Stimulated activated CD8-positive, alpha-beta memory T cell treated with anti-CD3 and anti-CD28 coated beads, Interleukin-7, amount 100 ng/mL, for 4 hours (primary cell): ENCODE data around the gene KLHL7.
"Not testable (repeated sequence)": the region's sequence is repeated elsewhere in the genome, so short reads cannot be mapped to it uniquely, and the experiment has no call there.

Experiments used
- DNase-seq, 2 donors: peaks; one replicate each; pipeline ENCODE4 v3.0.0-alpha.2; 2020; ENCODE audit warnings: low read depth in 2 of 2

KLHL7 gene

GRCh38 chr7:23183279-23184012 is 77.9 kb downstream of the KLHL7 start:
- DNase-seq: no peak

GRCh38 chr7:23184291-23184690 is 78.7 kb downstream of the KLHL7 start:
- no peak for DNase-seq

GRCh38 chr7:23184709-23185359 is 79.2 kb downstream of the KLHL7 start:
- no peak for DNase-seq

GRCh38 chr7:23185980-23186379 is 80.4 kb downstream of the KLHL7 start:
- DNase-seq: no peak

- DNase-seq: no peak
Observed at GRCh38 chr7:23191022-23191421, 85.4 kb downstream of the KLHL7 start.

GRCh38 chr7:23193650-23194227 is 88.2 kb downstream of the KLHL7 start:
- not testable (repeated sequence) for DNase-seq

- no peak for DNase-seq
Observed at GRCh38 chr7:23196306-23196705, 90.7 kb downstream of the KLHL7 start.

GRCh38 chr7:23197745-23198144 is 92.2 kb downstream of the KLHL7 start:
- DNase-seq: not testable (repeated sequence)

GRCh38 chr7:23200331-23200730 is 94.7 kb downstream of the KLHL7 start:
- no peak for DNase-seq

- DNase-seq: no peak
Observed at GRCh38 chr7:23204241-23204640, 98.7 kb downstream of the KLHL7 start.

GRCh38 chr7:23205577-23205908 is 100.0 kb downstream of the KLHL7 start:
- DNase-seq: no peak

GRCh38 chr7:23205909-23206767 is 100.6 kb downstream of the KLHL7 start:
- DNase-seq: no peak

GRCh38 chr7:23207021-23207420 is 101.4 kb downstream of the KLHL7 start:
- no peak for DNase-seq

GRCh38 chr7:23207884-23208283 is 102.3 kb downstream of the KLHL7 start:
- no peak for DNase-seq

GRCh38 chr7:23208316-23208715 is 102.7 kb downstream of the KLHL7 start:
- DNase-seq: no peak

- no peak for DNase-seq
Observed at GRCh38 chr7:23210506-23210905, 104.9 kb downstream of the KLHL7 start.

- DNase-seq: no peak
Observed at GRCh38 chr7:23211589-23211988, 106.0 kb downstream of the KLHL7 start.

- DNase-seq: no peak
Observed at GRCh38 chr7:23212395-23212794, 106.8 kb downstream of the KLHL7 start.

GRCh38 chr7:23212841-23213240 is 107.3 kb downstream of the KLHL7 start:
- DNase-seq: no peak

GRCh38 chr7:23213755-23214154 is 108.2 kb downstream of the KLHL7 start:
- DNase-seq: no peak

GRCh38 chr7:23214423-23214822 is 108.8 kb downstream of the KLHL7 start:
- DNase-seq: no peak

- no peak for DNase-seq
Observed at GRCh38 chr7:23214938-23215337, 109.4 kb downstream of the KLHL7 start.
